Endothelial cell of hepatic sinusoid (primary cell): ENCODE data around the gene PRDM15.

Source experiments
- in situ Hi-C: cut with HindIII; loops from 2 replicates; pipeline ENCODE4 v1.10.0; 2017; ENCODE audit warnings: low sequenced_read_pairs

PRDM15 gene

GRCh38 chr21:41754479-41754891 lies 124.7 kb downstream of the PRDM15 start:
- in situ Hi-C loops = no loop called here

- in situ Hi-C loops = no loop called here
These were observed 125.9 kb downstream of the PRDM15 start for GRCh38 chr21:41753006-41753898.

GRCh38 chr21:41752231-41752681 lies 126.9 kb downstream of the PRDM15 start:
- in situ Hi-C loops = no loop called here

DNA sequence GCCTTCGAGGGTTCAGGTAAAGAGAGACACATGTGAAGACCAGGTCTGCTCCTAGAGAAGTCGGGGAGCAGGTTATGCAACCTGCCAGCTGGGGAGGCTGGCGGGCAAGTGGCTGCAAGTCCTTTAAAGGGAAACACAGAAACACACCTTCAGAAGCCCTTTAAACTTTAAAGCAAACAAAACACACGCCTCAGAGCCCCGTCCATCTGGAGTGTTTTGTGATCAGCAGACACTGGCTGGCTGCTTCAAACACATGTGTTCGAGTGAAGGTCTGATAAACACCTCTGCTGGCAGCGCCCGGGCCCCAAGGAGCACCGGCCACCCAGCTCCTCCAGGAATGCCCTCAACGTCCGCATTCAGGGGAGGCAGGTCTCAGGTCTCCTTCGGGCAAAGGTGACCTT lies 127.5 kb downstream of the PRDM15 start:
- in situ Hi-C loops = no loop called here

DNA sequence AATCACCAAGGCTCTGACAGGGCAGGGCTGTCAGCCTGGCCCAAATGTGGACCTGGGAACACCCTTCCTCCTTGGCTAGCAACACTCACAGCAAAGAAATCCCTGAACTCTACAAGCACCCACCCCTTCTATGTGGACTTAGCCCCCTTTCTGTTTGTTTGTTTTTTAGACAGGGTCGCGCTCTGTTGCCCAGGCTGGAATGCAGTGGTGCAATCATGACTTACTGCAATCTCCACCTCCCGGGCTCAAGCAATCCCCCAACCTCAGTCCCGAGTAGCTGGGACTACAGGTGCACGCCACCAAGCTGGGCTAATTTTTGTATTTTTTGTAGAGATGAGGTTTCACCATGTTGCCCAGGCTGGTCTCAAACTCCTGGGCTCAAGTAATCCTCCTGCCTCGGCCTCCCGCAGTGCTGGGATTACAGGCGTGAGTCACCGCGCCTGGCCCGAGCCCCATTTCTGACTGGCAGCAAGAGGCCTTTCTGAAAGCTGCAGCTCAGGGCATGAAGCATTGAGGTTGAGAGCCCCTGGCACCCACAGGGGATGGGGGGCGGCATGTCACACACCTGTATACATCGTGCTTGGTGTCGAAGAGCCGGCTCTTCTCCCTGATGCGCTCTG lies 128.5 kb downstream of the PRDM15 start:
- in situ Hi-C loops = no loop called here

GRCh38 chr21:41750051-41750450 lies 129.1 kb downstream of the PRDM15 start:
- in situ Hi-C loops = no loop called here

DNA sequence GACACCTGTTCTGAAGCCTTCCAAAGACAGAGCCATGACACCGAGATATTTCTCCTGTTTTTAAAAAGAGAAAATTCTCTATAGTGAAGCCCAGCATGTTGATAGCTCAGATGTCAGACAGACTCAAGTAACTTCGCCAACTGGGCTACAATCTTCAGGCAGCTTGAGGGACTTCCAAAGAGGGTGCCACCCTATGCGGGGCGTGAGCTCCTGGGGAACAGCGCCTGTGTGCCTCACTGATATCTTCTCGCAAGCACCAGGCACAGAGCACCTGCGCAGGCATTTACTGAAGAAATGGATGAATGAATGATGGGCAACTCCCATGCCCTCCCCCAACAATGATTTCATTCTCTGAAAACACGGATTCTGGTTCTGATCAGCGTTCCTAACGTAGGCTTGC lies 129.9 kb downstream of the PRDM15 start:
- in situ Hi-C loops = no loop called here
